Mammary epithelial cell (primary cell): ENCODE results near the gene SLC16A8.

Experiments
- CTCF ChIP-seq, 2 donors: IDR thresholded peaks in 1 of 2; conservative IDR thresholded peaks in 1 of 2; 2 replicates each; pipeline ENCODE4 v1.5.1; 2011 to 2012; ENCODE audit warnings: inconsistent platforms in 2 of 2, low read length in 2 of 2, mild to moderate bottlenecking in 2 of 2, control low read depth in 1 of 2, low read depth in 1 of 2; ENCODE audit not compliant: insufficient read depth in 1 of 2; ENCODE audit errors: extremely low read depth in 1 of 2
- EZH2 ChIP-seq: IDR thresholded peaks from 2 replicates; pipeline ENCODE4 v1.6.1; 2012; ENCODE audit warnings: low read length, inconsistent platforms, borderline replicate concordance

- no peak for TF ChIP-seq EZH2
- no peak for TF ChIP-seq CTCF (conservative IDR thresholded peaks at IDR 0.05 in 1 of 2, IDR thresholded peaks at IDR 0.05 in 1 of 2; ENCODE audit: extremely low read depth in 1 of 2, insufficient read depth in 1 of 2, low read depth in 1 of 2, low read length in 2 of 2)
Observed at GRCh38 chr22:38074181-38075104, 9.5 kb downstream of the SLC16A8 start.
